ENCODE measurements around the gene CDH13.

The CDH13 gene

DNA sequence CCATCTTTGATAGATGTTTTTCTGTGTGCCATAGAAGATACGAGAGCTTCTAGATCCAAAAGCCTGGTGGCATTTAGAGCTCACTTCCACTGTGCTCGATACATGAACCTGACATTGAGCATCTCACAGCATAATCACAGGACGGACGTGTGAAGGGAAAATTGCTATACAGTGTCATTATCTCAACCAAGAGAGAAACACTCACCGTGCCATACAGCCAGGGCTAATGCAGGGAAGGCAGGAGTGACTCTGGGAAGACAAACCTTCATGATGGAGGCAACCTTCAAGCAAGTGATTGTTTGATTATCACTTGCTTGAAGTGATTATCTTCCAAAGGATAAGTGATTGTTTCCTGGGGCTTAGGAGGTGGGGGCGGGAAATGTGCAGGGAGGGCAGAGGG lies 962.8 kb downstream of the CDH13 start:
- no peaks in the 10 kb centered on the region for H3K4me1 ChIP-seq (ENCODE audit: control insufficient read depth, insufficient read depth, low read length)
- H3K27me3 ChIP-seq (ENCODE audit: control insufficient read depth, insufficient read depth, low read length) = no peaks in the 10 kb centered on the region
- H3K27ac ChIP-seq (ENCODE audit: low read length) = no peak overlapping the region
- no peaks in the 10 kb centered on the region for H3K36me3 ChIP-seq (ENCODE audit: control insufficient read depth, insufficient read depth, low read length)
- WGBS (ENCODE audit: insufficient coverage, insufficient read length) = no CpG with 5 or more reads among the region's 6 CpGs
- no peaks in the 10 kb centered on the region for H3K9me3 ChIP-seq (ENCODE audit: control insufficient read depth, insufficient read depth, low read length)
- no peak for DNase-seq (ENCODE audit: low read depth, low spot score)
- H3K4me3 ChIP-seq (ENCODE audit: low read length) = no peak overlapping the region

DNA sequence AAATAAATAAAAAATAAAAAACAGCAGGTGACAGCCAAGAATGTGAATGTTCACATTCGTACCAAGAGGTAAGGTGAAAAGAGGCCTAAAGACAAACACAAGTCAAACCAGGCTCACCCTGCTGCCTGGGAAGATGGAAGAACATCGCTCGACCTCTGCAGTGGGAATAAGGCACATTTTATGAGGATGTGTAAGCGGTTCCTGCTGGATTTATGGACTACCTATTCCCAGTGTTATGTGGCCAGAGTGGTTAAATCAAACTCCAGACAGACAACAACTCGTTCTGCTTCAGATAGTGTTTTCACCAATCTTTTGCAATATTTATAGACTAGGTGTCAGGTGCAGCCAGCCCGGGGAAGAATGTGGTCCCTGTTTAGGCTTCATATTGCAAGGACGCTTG lies 966.0 kb downstream of the CDH13 start:
- Histone ChIP-seq H3K27ac (ENCODE audit: low read length) (no peak overlapping the region), H3K36me3 (ENCODE audit: control insufficient read depth, insufficient read depth, low read length) (no peaks in the 10 kb centered on the region), H3K27me3 (ENCODE audit: control insufficient read depth, insufficient read depth, low read length) (no peaks in the 10 kb centered on the region), H3K4me1 (ENCODE audit: control insufficient read depth, insufficient read depth, low read length) (no peaks in the 10 kb centered on the region), H3K4me3 (ENCODE audit: low read length) (no peak overlapping the region), H3K9me3 (ENCODE audit: control insufficient read depth, insufficient read depth, low read length) (no peaks in the 10 kb centered on the region)
- DNase-seq (ENCODE audit: low read depth, low spot score) = no peak
- WGBS (ENCODE audit: insufficient coverage, insufficient read length) = no CpG with 5 or more reads among the region's 7 CpGs

DNA sequence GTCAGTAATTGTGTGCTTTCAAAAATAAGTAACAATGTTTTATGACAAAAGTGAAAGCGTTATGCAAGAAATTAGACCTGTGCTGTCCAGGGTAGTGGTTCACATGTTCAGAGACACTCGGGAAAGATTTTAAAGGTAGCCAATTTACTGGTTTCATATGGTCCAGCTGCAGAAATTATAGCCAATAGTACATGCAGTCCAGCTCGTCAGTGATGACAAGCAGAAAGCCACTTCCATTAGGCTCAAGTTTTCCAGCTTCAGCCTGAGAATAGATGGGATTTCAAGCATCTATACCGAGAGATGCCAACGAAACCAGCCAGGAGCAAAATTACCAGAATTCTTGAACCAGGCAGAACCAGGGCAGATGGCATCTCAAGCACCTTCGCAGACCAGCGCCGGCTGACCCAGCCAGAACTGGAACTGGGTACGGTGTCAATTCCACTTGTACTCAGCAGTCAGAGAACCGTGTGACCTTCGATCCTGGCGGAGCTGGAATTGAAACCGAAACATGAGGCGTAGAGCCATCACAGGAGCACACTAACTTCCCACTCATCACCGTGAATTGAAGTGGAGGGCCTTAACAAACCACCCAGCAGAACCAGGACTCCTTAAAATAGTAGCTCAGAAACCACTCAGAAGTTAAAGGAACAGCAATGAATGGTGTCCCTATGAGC lies 973.2 kb downstream of the CDH13 start:
- H3K4me1 ChIP-seq (ENCODE audit: control insufficient read depth, insufficient read depth, low read length) = peaks cover 5% of the 10 kb centered on the region; the same call in 1 of the 2 replicates
- no peaks in the 10 kb centered on the region for H3K36me3 ChIP-seq (ENCODE audit: control insufficient read depth, insufficient read depth, low read length)
- H3K4me3 ChIP-seq (ENCODE audit: low read length) = no peak overlapping the region
- no CpG with 5 or more reads among the region's 15 CpGs for WGBS (ENCODE audit: insufficient coverage, insufficient read length)
- no peak for DNase-seq (ENCODE audit: low read depth, low spot score)
- H3K9me3 ChIP-seq (ENCODE audit: control insufficient read depth, insufficient read depth, low read length) = no peaks in the 10 kb centered on the region
- H3K27me3 ChIP-seq (ENCODE audit: control insufficient read depth, insufficient read depth, low read length) = no peaks in the 10 kb centered on the region; the same call in 1 of the 2 replicates
- H3K27ac ChIP-seq (ENCODE audit: low read length) = no peak overlapping the region

DNA sequence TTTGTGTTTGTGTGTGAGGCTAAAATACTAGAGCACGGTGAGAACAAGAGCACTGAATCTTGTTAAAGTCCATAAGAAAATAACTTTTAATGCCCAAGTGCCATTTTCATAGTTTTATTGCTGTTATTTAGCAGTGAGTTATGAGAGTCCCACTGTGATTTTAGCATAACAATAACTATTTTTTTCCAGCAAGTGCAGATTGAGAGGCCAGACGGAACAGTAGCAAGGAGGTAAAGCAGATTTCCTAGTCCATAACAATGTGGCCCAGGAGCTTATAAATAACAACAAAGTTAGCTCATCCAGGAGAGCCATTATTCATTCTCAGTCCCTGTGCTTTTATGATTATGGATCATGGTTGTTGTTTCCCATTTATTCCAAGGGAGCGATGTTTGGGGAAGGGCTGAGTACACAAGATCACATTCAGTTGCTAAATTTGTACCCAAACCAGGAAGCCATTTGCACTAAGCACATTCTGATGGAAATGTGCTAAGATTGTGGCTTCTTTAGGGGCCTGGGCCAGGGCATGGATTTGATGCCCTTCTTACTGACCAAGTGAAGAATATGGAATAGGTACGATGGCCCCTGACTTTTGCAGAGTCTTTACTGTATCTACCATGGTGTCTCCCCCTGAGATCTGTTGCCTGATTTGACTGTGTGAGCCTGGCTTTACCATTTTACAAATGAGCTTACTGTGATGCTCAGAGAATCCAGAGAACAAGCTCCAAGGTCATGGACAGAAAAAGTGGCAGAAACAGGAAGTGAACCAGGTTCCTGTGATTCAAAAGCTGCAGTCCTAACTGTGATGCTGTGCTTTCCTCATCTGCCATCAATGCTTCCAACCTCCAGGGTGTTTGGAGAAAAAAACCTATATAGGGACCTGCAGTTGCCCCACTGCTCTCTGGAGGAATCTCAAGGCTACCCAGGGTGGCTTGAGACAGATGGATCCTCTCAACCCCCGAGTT lies 976.3 kb downstream of the CDH13 start:
- peak; percentile 41 for DNase-seq (ENCODE audit: low read depth, low spot score)
- peaks cover 5% of the 10 kb centered on the region; the same call in 1 of the 2 replicates for H3K4me1 ChIP-seq (ENCODE audit: control insufficient read depth, insufficient read depth, low read length)
- H3K4me3 ChIP-seq (ENCODE audit: low read length) = no peak overlapping the region
- no peaks in the 10 kb centered on the region; the same call in 1 of the 2 replicates for H3K27me3 ChIP-seq (ENCODE audit: control insufficient read depth, insufficient read depth, low read length)
- H3K36me3 ChIP-seq (ENCODE audit: control insufficient read depth, insufficient read depth, low read length) = no peaks in the 10 kb centered on the region
- WGBS (ENCODE audit: insufficient coverage, insufficient read length) = no CpG with 5 or more reads among the region's 5 CpGs
- H3K27ac ChIP-seq (ENCODE audit: low read length) = peak overlapping the region; percentile 22
- no peaks in the 10 kb centered on the region for H3K9me3 ChIP-seq (ENCODE audit: control insufficient read depth, insufficient read depth, low read length)

DNA sequence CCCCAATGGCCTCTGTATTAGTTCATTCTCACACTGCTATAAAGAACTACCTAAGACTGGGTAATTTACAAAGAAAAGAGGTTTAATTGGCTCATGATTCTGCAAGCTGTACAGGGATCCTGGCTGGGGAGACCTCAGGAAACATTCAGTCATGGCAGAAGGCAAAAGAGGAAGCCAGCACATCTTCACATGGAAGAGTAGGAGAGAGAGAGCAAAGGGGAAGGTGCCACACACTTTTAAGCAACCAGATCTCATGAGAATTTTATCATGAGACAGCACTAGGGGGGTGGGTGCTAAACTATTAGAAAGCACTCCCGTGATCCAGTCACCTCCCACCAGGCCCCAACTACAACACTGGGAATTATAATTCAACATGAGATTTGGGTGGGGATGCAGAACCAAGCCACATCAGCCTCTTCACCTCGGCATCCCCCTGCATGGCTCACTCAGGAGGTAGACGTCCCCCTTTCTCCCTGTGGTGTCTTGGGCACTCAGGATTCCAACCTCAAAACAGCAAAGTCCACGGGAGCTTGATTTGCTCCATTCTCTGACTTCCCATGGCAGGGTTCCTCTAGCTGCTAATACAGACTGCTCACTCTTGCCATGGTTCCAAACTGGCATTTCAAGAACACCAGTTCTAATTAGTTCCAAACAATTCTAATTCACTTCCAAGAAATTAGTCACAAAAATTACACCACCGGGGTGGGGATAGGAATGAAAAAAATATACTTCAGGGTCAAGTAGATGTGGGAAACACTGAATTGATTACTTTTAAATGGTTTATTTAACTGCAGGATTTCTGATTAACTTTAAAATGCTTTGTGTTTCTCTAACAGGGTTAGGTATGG lies 977.2 kb downstream of the CDH13 start:
- no CpG with 5 or more reads among the region's 5 CpGs for WGBS (ENCODE audit: insufficient coverage, insufficient read length)
- Histone ChIP-seq H3K27ac (ENCODE audit: low read length) (no peak overlapping the region), H3K27me3 (ENCODE audit: control insufficient read depth, insufficient read depth, low read length) (no peaks in the 10 kb centered on the region; the same call in 1 of the 2 replicates), H3K36me3 (ENCODE audit: control insufficient read depth, insufficient read depth, low read length) (no peaks in the 10 kb centered on the region), H3K4me1 (ENCODE audit: control insufficient read depth, insufficient read depth, low read length) (peaks cover 5% of the 10 kb centered on the region; the same call in 1 of the 2 replicates), H3K9me3 (ENCODE audit: control insufficient read depth, insufficient read depth, low read length) (no peaks in the 10 kb centered on the region), H3K4me3 (ENCODE audit: low read length) (no peak overlapping the region)
- no peak for DNase-seq (ENCODE audit: low read depth, low spot score)

DNA sequence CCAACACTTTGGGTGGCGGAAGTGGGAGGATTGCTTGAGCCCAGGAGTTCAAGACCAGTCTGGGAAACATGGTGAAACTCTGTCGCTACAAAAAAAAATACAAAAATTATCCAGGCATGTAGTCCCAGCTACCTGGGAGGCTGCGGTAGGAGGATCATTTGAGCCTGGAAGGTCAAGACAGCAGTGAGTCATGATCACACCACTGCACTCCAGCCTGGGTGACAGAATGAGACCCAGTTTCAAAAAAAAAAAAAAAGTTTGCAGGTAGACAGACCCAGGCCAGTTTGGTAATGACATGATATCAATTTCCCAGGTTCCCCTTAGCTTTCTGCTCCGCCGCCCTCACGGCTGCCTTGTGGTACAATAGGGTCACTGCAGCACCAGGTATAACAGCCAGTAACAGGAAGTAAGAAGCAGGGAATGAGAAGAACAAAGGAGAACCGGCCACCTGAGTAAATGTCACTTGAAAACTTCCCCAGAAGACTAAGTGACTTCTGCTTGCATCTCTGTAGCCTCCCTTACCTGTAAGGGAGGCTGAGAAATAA lies 979.8 kb downstream of the CDH13 start:
- peaks cover 5% of the 10 kb centered on the region; the same call in 1 of the 2 replicates for H3K4me1 ChIP-seq (ENCODE audit: control insufficient read depth, insufficient read depth, low read length)
- no CpG with 5 or more reads among the region's 7 CpGs for WGBS (ENCODE audit: insufficient coverage, insufficient read length)
- no peaks in the 10 kb centered on the region for H3K9me3 ChIP-seq (ENCODE audit: control insufficient read depth, insufficient read depth, low read length)
- H3K36me3 ChIP-seq (ENCODE audit: control insufficient read depth, insufficient read depth, low read length) = no peaks in the 10 kb centered on the region
- H3K27me3 ChIP-seq (ENCODE audit: control insufficient read depth, insufficient read depth, low read length) = no peaks in the 10 kb centered on the region
- DNase-seq (ENCODE audit: low read depth, low spot score) = no peak
- no peak overlapping the region for H3K27ac ChIP-seq (ENCODE audit: low read length)
- H3K4me3 ChIP-seq (ENCODE audit: low read length) = no peak overlapping the region

DNA sequence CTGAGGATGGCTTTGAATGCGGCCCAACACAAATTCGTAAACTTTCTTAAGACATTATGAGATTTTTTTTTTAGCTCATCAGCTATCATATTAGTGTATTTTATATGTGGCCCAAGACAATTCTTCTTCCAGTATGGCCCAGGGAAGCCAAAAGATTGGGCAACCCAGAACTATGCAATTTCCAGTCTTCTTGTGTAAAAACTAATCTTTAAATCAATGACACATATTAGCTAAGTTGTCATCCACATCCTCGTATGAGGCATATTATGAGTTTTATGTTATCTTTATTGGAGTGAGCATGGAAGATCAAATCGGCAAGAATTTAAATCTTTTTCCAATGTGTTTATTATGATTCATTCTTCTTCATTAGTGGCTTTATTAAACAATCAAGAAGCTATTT lies 982.4 kb downstream of the CDH13 start:
- no peaks in the 10 kb centered on the region for H3K27me3 ChIP-seq (ENCODE audit: control insufficient read depth, insufficient read depth, low read length)
- DNase-seq (ENCODE audit: low read depth, low spot score) = no peak
- H3K27ac ChIP-seq (ENCODE audit: low read length) = no peak overlapping the region
- no peaks in the 10 kb centered on the region for H3K9me3 ChIP-seq (ENCODE audit: control insufficient read depth, insufficient read depth, low read length)
- H3K36me3 ChIP-seq (ENCODE audit: control insufficient read depth, insufficient read depth, low read length) = no peaks in the 10 kb centered on the region
- no peak overlapping the region for H3K4me3 ChIP-seq (ENCODE audit: low read length)
- H3K4me1 ChIP-seq (ENCODE audit: control insufficient read depth, insufficient read depth, low read length) = no peaks in the 10 kb centered on the region
- no CpG with 5 or more reads among the region's 4 CpGs for WGBS (ENCODE audit: insufficient coverage, insufficient read length)

DNA sequence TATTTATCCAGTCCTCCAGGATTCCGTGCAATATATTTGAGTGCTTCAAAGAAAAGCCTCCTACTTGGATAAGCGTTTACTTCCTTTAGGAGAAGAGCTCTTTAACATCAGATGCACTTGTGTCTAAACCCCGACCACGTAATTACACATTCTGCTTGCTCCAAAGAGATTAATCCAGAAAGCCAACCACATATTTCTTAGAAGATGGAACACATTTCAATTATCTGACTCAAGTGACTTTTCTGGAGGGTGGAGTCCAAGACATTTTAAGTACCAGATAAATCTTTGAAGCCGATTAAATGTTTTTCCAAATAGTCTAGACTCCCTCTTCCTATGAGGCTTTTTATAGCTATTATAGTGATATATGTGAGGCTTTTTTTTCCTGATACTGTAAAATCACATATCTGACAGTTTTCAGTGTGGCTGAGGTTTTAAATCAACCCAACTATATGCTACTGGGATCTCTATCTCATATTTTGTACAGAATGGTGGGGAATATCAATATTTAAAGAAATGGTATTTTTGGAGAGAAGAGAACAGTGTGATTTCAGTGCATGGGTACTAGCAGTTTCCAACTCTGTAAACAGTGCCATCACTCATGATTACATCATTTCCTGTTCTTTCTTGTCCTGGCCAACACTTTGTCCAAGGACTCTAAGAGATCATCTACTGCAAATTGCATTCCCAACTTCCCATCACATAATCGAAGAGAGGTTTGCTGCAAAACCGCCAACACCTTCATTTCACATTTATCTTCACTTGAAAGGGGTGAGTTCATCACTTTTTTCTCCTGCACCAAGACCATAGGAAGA lies 988.6 kb downstream of the CDH13 start:
- Histone ChIP-seq H3K4me1 (ENCODE audit: control insufficient read depth, insufficient read depth, low read length) (peaks cover 2% of the 10 kb centered on the region), H3K36me3 (ENCODE audit: control insufficient read depth, insufficient read depth, low read length) (no peaks in the 10 kb centered on the region), H3K4me3 (ENCODE audit: low read length) (no peak overlapping the region), H3K27me3 (ENCODE audit: control insufficient read depth, insufficient read depth, low read length) (no peaks in the 10 kb centered on the region), H3K27ac (ENCODE audit: low read length) (no peak overlapping the region), H3K9me3 (ENCODE audit: control insufficient read depth, insufficient read depth, low read length) (no peaks in the 10 kb centered on the region)
- DNase-seq (ENCODE audit: low read depth, low spot score) = no peak
- WGBS (ENCODE audit: insufficient coverage, insufficient read length) = no CpG with 5 or more reads among the region's 7 CpGs

DNA sequence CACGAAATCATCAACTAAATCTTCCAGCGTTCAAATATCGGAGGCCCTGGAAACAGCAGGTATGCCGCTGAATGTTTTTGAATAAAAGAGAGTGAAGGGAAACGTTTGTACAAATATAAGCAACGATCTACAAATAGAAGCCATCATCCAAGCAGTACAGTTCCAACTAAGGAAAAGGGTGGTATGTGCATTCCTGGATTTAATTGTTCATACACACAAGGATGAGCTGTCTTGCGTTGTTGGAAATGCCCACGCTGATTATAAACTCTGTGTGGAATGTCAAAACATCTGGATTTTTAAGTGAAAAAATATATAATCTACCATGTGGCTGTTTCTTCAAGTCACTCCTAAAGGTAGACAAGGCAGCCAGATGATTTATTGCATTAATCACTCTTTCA lies 989.2 kb downstream of the CDH13 start:
- H3K4me1 ChIP-seq (ENCODE audit: control insufficient read depth, insufficient read depth, low read length) = peaks cover 2% of the 10 kb centered on the region
- H3K27ac ChIP-seq (ENCODE audit: low read length) = no peak overlapping the region
- no peak for DNase-seq (ENCODE audit: low read depth, low spot score)
- WGBS (ENCODE audit: insufficient coverage, insufficient read length) = no CpG with 5 or more reads among the region's 8 CpGs
- H3K27me3 ChIP-seq (ENCODE audit: control insufficient read depth, insufficient read depth, low read length) = no peaks in the 10 kb centered on the region
- H3K9me3 ChIP-seq (ENCODE audit: control insufficient read depth, insufficient read depth, low read length) = no peaks in the 10 kb centered on the region
- H3K36me3 ChIP-seq (ENCODE audit: control insufficient read depth, insufficient read depth, low read length) = no peaks in the 10 kb centered on the region
- H3K4me3 ChIP-seq (ENCODE audit: low read length) = no peak overlapping the region
